GM19328 (cell line): ENCODE results near the gene PDIA5.

Source experiments
- ATAC-seq: cut with Tn5 transposase; IDR thresholded peaks from one replicate; pipeline ENCODE4 v1.9.1; 2021; ENCODE audit warnings: mild to moderate bottlenecking, moderate library complexity; ENCODE audit not compliant: unreplicated experiment

Gene PDIA5

DNA sequence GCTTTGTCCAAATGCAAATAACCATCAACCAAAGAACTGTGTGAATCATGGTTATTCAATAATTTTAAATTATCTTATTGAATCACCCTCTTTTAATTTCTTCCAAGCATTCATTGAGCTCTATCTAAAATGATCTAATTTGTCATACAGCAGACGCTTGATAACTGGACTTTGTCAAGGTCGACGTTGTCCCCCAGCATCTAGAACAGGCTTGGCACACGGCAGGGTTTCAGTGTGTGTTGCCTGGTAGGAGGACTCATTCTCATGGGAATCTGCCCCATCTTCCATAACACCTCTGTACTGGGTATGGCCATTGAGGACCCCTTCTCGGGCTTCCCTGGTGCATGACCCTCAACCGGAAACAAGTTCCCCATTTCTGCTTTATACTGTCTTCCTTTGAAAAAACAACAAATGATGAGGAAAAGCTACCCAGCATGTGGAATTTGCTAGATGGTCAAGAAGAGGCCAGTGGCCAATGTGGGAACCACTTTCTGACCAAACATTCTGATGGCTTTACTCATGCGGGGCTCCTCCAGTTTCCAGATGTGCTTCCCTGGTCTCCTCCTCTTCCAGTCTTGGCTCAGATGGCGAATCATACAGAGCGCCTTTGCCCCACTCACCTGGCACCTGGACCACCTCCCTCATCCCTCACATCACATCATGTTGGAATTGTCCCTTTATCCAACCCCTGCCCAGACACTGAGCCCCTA lies 93.3 kb downstream of the PDIA5 start:
- no peak for ATAC-seq

DNA sequence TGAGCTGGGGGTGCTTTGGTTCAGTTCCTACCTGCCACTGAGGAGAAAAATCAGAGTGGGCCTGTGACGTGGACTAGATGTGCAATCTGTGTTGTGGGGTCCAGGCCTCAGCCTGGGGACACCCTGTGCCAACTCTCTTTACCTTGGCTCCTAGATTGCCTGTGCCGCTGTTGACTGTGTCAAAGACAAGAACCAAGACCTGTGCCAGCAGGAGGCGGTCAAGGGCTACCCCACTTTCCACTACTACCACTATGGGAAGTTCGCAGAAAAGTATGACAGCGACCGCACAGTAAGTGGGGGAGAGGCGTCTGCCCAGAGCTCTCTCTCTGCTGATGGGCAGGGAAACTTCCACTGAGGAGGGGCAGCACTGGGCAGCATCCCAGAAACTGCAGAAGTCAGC lies 94.3 kb downstream of the PDIA5 start:
- no peak for ATAC-seq

DNA sequence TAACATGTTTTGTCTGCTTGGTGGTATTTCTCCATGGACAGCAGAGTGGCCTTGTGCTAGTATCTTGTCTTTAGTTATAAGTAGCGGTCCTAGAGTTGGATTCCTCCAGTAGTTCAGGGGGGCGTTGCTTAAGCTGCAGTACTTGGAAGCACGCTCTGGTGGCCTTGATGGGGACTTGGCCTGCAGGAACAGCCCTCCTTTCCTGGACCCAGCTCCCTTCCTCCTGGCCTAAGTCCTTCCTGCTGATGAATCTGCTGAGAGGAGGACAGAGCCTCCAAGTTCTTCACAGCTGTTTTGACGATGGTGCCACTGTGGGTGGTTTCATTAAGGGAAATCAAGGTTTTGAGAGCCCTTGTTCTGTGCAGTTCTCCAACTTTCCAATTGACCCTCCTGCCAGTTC lies 96.3 kb downstream of the PDIA5 start:
- ATAC-seq: no peak

DNA sequence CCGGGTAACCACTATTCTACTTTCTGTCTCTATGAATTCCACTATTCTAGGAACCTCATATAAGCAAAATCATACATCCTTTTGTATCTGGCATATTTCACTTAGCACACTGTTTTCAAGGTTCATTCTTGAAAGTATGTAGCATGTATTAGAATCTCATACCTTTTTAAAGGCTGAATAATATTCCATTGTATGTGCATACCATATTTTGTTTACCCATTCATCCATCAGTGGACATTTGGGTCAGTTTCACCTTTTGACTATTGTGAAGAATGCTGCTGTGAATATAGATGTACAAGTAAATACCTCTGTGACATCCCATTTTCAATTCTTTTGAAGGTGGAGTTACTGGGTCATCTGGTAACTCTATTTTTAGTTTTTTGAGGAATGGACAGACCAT lies 98.3 kb downstream of the PDIA5 start:
- no peak for ATAC-seq

DNA sequence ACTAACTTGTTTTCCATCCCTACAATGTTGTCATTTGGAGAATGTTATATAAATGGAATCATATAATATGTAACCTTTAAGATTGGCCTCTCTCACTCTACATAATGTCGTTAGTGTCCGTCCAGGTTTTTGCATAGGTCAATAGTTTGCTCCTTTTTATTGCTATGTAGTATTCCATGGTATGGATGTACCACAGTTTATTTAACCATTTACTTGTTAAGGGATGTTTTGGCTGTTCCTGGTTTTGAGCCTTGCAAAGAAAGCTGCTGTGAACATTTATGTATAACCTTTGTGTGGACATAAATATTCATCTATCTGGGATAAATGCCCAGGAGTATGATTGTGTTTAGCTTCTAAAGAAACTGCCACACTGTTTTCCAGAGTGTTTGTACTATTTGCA lies 100.9 kb downstream of the PDIA5 start:
- ATAC-seq: no peak

DNA sequence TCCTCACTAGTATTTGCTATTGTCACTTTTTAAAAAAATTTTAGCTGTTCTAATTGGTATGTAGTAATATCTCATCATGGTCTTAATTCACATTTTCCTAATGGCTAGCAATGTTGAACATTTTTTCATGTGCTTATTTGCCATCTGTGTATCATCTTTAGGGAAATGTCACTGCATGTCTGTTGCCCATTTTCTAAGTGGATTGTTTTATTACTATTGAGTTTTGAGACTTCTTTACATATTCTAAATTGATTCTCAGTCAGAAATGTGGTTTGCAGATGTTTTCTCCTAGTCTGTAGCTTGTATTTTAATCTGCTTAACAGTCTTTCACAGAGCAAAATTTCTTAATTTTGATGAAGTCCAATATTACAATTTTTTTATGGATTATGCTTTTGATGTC lies 101.3 kb downstream of the PDIA5 start:
- no peak for ATAC-seq

DNA sequence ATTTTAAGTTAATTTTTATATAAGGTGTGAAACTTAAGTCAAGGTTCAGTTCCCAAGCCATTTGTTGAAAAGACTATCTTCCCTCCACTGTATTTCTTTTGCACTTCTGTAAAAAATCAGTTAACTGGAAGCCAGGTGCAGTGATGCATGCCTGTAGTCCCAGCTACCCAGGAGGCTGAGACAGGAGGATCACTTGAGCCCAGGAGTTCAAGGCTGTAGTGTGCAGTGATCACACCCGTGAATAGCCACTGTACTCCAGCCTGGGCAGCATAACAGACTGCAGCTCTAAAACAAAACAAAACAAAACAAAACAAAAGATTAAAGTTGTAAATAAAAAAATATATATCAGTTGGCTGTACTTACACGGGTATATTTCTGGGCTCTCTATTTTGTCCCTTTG lies 101.8 kb downstream of the PDIA5 start:
- no peak for ATAC-seq

DNA sequence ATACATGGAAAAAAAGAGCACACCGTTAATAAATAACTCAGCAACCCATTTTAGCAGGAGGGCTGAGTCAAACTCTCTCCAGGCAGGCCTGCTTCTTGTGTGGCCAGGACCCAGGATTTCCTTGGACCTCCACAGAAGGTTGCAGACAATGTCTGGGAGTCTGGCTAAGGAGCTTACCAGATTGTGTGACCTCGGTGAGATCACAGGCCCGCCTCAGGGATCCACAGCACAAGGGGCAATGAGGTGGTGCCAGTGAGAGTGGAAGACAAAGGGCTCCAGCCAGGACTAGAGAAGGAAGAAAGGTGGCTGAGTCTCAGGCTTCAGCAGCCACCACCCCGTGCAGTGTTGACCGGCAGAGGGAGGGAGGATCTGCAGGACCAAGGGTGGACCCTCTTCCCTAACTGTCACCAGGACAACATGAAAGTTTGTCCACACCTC lies 102.7 kb downstream of the PDIA5 start:
- ATAC-seq: no peak

DNA sequence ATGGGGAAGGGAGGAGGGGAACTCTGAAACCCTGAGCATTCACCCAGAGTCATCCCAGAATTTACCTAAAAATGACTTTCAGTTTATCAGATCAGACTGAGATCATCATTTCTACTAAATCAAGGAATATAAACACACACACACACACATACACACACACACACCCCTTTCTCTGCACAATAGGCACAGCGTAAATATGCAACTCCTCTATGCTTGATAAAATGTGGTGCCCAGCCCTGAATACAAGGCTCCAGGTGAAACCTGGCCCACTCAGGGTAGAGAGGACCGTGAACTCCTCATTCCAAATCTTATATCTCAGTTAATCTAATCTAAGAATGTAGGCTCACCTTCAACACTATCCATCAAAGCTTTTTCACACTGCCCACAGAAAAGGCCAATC lies 103.1 kb downstream of the PDIA5 start:
- ATAC-seq: no peak

DNA sequence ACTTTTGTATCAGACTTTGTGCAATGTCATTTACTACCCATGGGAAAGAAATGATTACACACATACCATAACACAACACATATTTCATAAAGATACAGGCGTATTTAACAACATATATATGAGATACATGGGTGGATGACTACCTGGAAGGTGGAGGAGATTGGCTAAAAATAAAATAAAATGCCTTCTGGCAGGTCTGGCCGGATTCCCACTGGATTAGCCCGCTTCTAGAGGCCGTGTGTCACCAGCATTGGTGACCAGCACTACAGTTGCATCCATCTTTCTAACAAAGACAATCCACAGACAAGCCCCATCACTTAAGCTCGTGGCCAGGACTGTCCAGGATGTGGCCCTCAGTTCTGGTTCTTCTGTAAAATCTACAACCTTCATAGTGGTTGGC lies 114.0 kb downstream of the PDIA5 start:
- no peak for ATAC-seq

DNA sequence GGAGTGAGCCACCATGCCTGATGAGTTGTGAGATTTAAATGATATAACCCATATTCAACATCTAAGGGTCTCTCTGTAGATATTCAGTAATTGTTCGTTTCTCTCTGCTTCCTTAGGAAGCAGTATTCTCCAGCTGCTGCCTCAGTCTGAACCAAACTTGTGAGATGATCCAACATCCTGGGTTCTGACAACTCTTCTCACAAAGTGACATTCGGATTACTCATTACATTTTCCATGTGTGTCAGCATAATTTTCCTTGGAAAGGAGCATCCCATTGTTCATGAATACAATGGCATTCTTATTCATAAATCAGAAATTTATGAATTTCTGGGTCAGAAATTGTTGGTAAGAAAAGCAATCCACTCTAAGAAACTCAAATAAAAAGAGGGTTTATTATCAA lies 119.9 kb downstream of the PDIA5 start:
- no peak for ATAC-seq

DNA sequence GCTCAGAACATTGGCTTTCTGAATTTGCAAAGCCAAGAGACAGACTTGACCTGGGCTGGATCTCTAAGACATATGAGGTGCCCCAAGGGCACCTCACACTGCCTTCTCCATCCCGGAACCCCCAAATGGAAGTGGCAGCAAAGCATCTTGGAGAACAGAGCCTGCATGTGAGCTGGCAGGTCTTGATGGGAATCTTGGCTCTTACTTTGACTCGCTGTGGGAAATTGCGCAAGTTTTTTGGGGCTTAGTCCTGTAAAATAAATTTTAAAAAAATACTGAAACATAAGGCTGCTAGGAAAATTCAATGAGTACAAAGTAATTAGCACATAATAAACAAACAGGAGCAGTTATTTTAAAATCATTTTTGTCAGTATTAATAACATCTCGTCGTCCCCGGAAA lies 121.2 kb downstream of the PDIA5 start:
- no peak for ATAC-seq

DNA sequence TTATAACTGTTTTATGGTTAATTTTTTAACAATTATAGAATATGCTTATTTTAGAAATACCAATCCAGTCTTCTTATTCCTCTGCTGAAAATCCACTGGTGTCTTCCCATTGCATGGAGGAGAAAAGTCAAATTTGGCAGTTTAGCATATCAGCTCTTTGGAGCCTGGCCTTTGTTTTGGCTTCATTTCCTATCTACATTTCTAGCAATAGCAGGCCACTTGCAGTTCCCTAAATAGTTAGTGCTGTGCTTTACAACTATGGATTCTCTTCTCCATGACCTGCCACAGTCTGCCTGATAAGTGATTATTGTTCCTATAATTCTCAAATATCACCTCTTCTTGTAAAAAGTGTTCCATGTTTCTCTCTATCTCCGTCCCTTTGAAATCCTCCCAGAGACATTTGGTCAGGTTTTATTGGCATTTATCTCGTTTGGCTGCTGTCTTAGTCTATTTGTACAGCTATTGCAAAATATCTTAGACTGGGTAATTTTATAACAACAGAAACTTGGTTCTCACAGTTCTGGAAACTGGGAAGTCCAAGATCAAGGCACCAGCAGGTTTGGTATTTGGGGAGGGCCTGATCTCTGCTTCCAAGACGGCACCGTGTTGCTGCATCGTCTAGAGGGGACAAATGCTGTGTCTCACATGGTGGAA lies 126.8 kb downstream of the PDIA5 start:
- no peak for ATAC-seq

DNA sequence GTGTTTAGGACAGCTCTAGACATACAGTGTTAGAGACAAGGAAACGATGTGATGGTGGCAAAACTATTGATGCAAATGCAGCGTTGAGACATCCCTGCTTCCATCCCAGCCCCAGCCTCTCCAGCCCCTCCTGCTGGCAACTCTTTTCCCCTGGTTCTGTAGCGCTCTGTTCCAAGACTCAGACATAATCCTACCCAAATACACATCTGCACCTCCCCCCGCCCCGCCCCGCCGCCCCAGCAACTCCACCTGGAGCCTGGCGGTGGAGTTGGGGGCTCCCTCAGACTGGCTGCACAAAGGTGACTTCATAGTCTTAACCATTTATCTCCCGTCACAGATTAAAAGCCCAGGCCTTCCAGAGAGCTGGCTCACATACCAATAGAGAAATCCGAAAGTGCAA lies 127.7 kb downstream of the PDIA5 start:
- ATAC-seq: no peak

DNA sequence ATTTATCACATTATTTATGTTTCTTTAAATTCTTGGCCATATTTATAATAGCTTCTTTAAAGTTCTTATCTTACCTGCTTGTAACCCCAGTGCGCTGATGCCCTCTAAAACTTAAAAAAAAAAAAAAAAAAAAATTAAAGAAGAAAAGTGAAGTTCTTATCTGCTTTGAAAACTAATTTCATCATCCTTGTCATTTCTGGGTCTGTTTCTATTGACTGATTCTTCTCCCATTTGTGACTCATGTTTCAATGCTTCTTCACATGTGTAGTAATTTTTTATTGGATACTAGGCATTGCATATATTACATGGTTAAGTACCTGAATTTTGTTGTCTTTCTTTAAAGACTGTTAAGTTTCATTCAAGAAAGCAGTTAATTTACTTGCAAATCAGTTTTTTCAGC lies 131.5 kb downstream of the PDIA5 start:
- no peak for ATAC-seq

DNA sequence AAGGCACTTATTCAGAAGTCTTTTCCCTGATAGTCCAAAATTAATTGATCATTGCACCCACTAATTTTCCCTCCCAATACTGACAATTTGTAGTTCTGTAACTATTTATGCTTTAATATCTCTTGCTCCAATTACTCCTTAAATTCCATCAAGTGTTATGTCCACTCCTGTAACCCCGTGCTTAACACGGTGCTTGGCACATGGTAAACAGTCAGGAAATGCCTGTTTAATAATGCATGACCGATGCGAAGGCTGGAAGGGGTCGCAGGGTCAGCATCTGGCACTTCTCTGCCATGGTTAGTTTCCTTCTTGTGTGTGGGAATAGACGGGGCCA lies 134.4 kb downstream of the PDIA5 start:
- no peak for ATAC-seq

DNA sequence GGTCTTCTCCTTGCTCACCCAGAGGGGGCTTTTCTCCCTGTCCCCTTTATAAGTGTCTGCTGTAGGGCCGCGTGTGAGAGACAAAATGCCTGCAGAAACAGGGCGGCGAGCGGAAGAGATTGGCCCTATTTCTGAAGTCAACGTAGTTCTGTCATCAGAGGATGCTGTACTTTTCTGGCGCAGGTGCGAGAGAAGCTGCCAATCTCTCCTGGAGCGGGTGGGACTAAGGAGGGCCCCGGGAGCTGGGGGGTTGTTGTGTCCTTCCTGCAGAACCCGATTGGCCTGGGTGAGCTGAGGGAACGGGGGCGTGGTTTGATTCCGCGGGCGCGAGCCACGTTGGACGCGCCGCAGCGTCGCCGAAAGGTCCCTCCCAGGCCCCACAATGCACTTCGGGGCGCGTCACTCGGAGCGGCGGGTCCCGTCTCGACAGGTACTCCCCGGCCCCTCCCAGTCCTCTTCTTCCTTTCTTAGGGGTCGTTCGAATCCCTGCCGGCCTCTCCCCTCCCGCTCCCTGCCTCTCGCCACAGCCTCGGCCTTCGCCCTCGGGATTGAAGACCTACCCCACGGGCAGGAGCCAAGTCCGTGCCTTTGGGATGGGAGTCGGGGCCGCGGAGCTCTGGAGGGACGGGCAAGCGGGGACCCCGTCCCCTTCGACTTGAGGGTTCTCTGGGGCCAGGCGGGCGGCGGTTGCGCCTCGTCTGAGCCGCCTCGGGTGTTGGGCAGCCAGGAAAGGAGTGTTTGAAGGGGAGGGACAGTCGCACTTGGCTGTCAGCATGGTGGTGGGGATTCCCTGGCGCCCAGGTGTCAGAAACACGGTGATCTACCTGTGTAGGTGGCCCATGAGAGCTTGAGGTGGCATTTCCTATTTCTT lies 135.0 kb downstream of the PDIA5 start, which contains the start of gene SEC22A:
TSS of gene SEC22A (plus strand) at position 387 of the 871 bp plus-strand sequence. CDS start 7,275 bp downstream, outside the sequence.
- peak; percentile 98 for ATAC-seq

DNA sequence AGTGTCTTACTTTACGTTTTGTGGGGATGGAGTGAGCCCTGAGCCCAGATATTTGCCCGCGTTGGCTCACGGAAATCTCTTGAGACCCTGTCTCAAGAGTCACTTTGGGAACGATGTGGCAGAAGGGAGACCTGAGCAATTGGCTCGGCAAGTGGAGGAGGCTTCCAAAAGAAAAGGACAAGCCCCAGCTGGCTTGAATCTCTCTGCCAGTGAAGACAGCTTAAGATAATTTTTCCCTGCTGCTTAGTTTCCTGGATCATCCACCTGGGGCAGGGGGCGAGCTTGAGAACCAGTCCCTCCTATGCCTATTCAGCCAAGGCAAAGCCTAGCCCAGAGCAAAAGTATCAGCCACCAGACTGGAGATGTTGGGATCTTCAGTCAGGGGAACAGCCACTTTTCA lies 135.6 kb downstream of the PDIA5 start:
- ATAC-seq: no peak
